SK-N-SH treated with all-trans-retinoic acid at 6 μM for 48 hours (cell line): Measurements from ENCODE around the gene HCFC1R1.

Experiments used
- ATAC-seq: fragments of 200-7000 bp; cut with Tn5 transposase; 3 replicates; pipeline ENCODE4 v1.9.1; 2020; ENCODE audit warnings: mild to moderate bottlenecking, moderate library complexity
- ARNTL ChIP-seq: fragments of 450-650 bp; formaldehyde crosslinking; IDR thresholded peaks from 2 replicates; pipeline ENCODE4 v1.5.0; 2020; ENCODE audit warnings: low read depth, mild to moderate bottlenecking, moderate library complexity, borderline replicate concordance
- BACH2 ChIP-seq: fragments of 250-450 bp; sonication (Bioruptor Pico); IDR thresholded peaks from 2 replicates; pipeline ENCODE4 v1.9.0; 2021; ENCODE audit warnings: mild to moderate bottlenecking, borderline replicate concordance
- ESRRG ChIP-seq: fragments of 250-450 bp; sonication (Bioruptor Pico); IDR thresholded peaks from 2 replicates; pipeline ENCODE4 v1.6.1; 2021; ENCODE audit warnings: mild to moderate bottlenecking
- GLIS3 ChIP-seq: fragments of 250-450 bp; sonication (Bioruptor Pico); IDR thresholded peaks from 2 replicates; pipeline ENCODE4 v1.5.0; 2020; ENCODE audit warnings: mild to moderate bottlenecking, moderate library complexity
- OSR1 ChIP-seq: fragments of 250-450 bp; sonication (Bioruptor Pico); IDR thresholded peaks from 2 replicates; pipeline ENCODE4 v1.8.0; 2022; ENCODE audit warnings: moderate library complexity, mild to moderate bottlenecking, inconsistent platforms
- PPARA ChIP-seq: fragments of 250-450 bp; sonication (Bioruptor Pico); IDR thresholded peaks from 2 replicates; pipeline ENCODE4 v1.5.0; 2020; ENCODE audit warnings: mild to moderate bottlenecking, borderline replicate concordance
- RARB ChIP-seq: fragments of 250-450 bp; sonication (Bioruptor Pico); IDR thresholded peaks from 2 replicates; pipeline ENCODE4 v1.8.0; 2021; ENCODE audit warnings: mild to moderate bottlenecking, moderate library complexity
- SNAI2 ChIP-seq: fragments of 250-450 bp; sonication (Bioruptor Pico); IDR thresholded peaks from 2 replicates; pipeline ENCODE4 v1.5.0; 2020; ENCODE audit warnings: mild to moderate bottlenecking, moderate library complexity
- TCF4 ChIP-seq: fragments of 250-450 bp; sonication (Bioruptor Pico); IDR thresholded peaks from 2 replicates; pipeline ENCODE4 v1.8.0; 2021; ENCODE audit warnings: mild to moderate bottlenecking, moderate library complexity, borderline replicate concordance
- TOX ChIP-seq: fragments of 250-450 bp; sonication (Bioruptor Pico); IDR thresholded peaks from 2 replicates; pipeline ENCODE4 v1.8.0; 2021; ENCODE audit warnings: mild to moderate bottlenecking, moderate library complexity, borderline replicate concordance
- TSHZ2 ChIP-seq: fragments of 250-450 bp; sonication (Bioruptor Pico); IDR thresholded peaks from 2 replicates; pipeline ENCODE4 v1.5.0; 2020; ENCODE audit warnings: mild to moderate bottlenecking, moderate library complexity
- ZC3H10 ChIP-seq: fragments of 250-450 bp; sonication (Bioruptor Pico); IDR thresholded peaks from 2 replicates; pipeline ENCODE4 v1.5.1; 2021; ENCODE audit warnings: mild to moderate bottlenecking, moderate library complexity
- ZFP3 ChIP-seq: fragments of 250-450 bp; sonication (Bioruptor Pico); IDR thresholded peaks from 2 replicates; pipeline ENCODE4 v1.5.0; 2020; ENCODE audit warnings: mild to moderate bottlenecking, moderate library complexity
- ZFP30 ChIP-seq: fragments of 450-650 bp; formaldehyde crosslinking; IDR thresholded peaks from 2 replicates; pipeline ENCODE4 v1.5.0; 2022; ENCODE audit warnings: mild to moderate bottlenecking, moderate library complexity
- ZNF565 ChIP-seq: fragments of 450-650 bp; formaldehyde crosslinking; conservative IDR thresholded peaks from 2 replicates; pipeline ENCODE4 v1.5.0; 2020; ENCODE audit warnings: low read depth, mild to moderate bottlenecking, moderate library complexity
- ZNF70 ChIP-seq: fragments of 450-650 bp; formaldehyde crosslinking; IDR thresholded peaks from 2 replicates; pipeline ENCODE4 v1.5.0; 2020; ENCODE audit warnings: mild to moderate bottlenecking, moderate library complexity
- ZNF8 ChIP-seq: fragments of 450-650 bp; formaldehyde crosslinking; IDR thresholded peaks from 2 replicates; pipeline ENCODE4 v1.5.0; 2020; ENCODE audit warnings: mild to moderate bottlenecking, moderate library complexity
- TF ChIP-seq, protein P1 (sequence below): fragments of 250-450 bp; sonication (Bioruptor Pico); IDR thresholded peaks from 2 replicates; pipeline ENCODE4 v1.8.0; 2020; ENCODE audit warnings: mild to moderate bottlenecking, moderate library complexity, borderline replicate concordance
- TF ChIP-seq, protein P2 (sequence below): fragments of 250-450 bp; sonication (Bioruptor Pico); IDR thresholded peaks from 2 replicates; pipeline ENCODE4 v1.5.1; 2020; ENCODE audit warnings: low read depth, mild to moderate bottlenecking, moderate library complexity
- TF ChIP-seq, protein P3 (sequence below): fragments of 250-450 bp; sonication (Bioruptor Pico); IDR thresholded peaks from 2 replicates; pipeline ENCODE4 v1.5.1; 2021; ENCODE audit warnings: mild to moderate bottlenecking, moderate library complexity
- TF ChIP-seq, protein P4 (sequence below): fragments of 250-450 bp; sonication (Bioruptor Pico); IDR thresholded peaks from 2 replicates; pipeline ENCODE4 v1.8.0; 2021; ENCODE audit warnings: low read depth, mild to moderate bottlenecking, moderate library complexity, borderline replicate concordance

Gene HCFC1R1

GRCh38 chr16:3007957-3008689 is 15.6 kb downstream of the HCFC1R1 start:
- no peak for ATAC-seq

GRCh38 chr16:3007059-3007956 is 16.4 kb downstream of the HCFC1R1 start:
- TF ChIP-seq TSHZ2 = no peak
- no peak for TF ChIP-seq ESRRG
- TF ChIP-seq, all 23 proteins: peak for 0
- ATAC-seq = no peak

More at GRCh38 chr16:3007957-3008689, 15.6 kb downstream of the HCFC1R1 start:
- no peak for TF ChIP-seq RARB (CRISPR knock-in tag)
- TF ChIP-seq ZC3H10 (CRISPR knock-in tag) = no peak
- no peak for TF ChIP-seq ZNF8 (CRISPR knock-in tag)
- TF ChIP-seq OSR1 (CRISPR knock-in tag) = no peak

DNA sequence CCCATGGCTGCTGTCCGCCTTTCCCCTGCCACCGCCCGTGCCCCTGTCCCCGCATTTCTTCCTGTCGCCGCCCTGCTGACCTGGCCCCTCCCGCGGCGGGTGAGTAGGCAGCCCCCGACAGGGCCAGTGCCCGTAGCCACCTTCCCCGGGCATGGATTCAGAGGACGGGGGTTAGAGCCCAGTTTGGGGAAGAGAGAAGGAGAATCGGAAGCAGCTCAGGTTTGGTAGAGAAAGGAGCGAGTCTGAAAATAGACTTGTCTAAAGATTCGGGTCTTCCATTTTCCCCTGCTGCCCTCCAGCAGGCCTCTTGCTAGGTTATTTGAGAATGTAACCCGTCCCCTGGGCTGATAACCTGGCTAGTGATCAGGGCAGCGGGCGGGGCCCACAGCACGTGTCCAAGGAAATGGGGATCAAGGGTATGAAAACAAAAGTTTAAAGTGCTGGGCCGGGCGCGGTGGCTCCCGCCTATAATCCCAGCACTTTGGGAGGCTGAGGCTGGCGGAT is 18.9 kb downstream of the HCFC1R1 start:
- TF ChIP-seq PPARA (CRISPR knock-in tag) (no peak), TOX (no peak), SNAI2 (no peak), ZFP30 (CRISPR knock-in tag) (no peak), OSR1 (CRISPR knock-in tag) (no peak)
- TF ChIP-seq, protein P1, sequence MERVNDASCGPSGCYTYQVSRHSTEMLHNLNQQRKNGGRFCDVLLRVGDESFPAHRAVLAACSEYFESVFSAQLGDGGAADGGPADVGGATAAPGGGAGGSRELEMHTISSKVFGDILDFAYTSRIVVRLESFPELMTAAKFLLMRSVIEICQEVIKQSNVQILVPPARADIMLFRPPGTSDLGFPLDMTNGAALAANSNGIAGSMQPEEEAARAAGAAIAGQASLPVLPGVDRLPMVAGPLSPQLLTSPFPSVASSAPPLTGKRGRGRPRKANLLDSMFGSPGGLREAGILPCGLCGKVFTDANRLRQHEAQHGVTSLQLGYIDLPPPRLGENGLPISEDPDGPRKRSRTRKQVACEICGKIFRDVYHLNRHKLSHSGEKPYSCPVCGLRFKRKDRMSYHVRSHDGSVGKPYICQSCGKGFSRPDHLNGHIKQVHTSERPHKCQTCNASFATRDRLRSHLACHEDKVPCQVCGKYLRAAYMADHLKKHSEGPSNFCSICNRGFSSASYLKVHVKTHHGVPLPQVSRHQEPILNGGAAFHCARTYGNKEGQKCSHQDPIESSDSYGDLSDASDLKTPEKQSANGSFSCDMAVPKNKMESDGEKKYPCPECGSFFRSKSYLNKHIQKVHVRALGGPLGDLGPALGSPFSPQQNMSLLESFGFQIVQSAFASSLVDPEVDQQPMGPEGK (CRISPR knock-in tag) = no peak
- TF ChIP-seq, protein P2, sequence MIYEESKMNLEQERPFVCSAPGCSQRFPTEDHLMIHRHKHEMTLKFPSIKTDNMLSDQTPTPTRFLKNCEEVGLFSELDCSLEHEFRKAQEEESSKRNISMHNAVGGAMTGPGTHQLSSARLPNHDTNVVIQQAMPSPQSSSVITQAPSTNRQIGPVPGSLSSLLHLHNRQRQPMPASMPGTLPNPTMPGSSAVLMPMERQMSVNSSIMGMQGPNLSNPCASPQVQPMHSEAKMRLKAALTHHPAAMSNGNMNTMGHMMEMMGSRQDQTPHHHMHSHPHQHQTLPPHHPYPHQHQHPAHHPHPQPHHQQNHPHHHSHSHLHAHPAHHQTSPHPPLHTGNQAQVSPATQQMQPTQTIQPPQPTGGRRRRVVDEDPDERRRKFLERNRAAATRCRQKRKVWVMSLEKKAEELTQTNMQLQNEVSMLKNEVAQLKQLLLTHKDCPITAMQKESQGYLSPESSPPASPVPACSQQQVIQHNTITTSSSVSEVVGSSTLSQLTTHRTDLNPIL = no peak
- ATAC-seq = no peak

DNA sequence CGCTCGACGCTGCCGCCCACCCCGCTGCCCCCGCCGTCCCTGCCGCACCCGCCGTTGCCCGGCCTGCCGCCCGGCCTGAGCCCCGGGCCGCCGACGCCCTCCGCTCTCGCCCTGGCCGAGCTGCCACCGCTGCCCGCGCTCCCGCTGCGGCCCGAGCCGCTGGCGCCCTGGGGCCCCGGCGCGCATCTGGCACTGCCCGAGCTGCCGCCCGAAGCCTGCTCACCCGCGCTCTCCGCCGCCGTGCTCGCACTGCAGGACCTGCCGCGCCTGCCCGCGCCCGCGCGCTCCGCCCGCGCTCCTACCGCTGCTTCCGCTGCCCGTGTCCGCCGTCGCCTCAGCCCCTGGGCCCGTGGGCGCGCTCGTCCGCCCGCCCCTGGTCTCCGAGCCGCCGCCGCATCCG is 19.4 kb downstream of the HCFC1R1 start:
- no peak for ATAC-seq
- no peak for TF ChIP-seq ZNF8 (CRISPR knock-in tag)
- TF ChIP-seq, protein P1 (CRISPR knock-in tag) = no peak
- no peak for TF ChIP-seq TOX
- TF ChIP-seq, protein P3, sequence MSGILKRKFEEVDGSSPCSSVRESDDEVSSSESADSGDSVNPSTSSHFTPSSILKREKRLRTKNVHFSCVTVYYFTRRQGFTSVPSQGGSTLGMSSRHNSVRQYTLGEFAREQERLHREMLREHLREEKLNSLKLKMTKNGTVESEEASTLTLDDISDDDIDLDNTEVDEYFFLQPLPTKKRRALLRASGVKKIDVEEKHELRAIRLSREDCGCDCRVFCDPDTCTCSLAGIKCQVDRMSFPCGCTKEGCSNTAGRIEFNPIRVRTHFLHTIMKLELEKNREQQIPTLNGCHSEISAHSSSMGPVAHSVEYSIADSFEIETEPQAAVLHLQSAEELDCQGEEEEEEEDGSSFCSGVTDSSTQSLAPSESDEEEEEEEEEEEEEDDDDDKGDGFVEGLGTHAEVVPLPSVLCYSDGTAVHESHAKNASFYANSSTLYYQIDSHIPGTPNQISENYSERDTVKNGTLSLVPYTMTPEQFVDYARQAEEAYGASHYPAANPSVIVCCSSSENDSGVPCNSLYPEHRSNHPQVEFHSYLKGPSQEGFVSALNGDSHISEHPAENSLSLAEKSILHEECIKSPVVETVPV = no peak
- TF ChIP-seq OSR1 (CRISPR knock-in tag) = no peak
- TF ChIP-seq PPARA (CRISPR knock-in tag) = no peak
- no peak for TF ChIP-seq ZFP30 (CRISPR knock-in tag)
- TF ChIP-seq TCF4 (CRISPR knock-in tag) = no peak
- TF ChIP-seq ZFP3 (CRISPR knock-in tag) = no peak
- TF ChIP-seq ZC3H10 (CRISPR knock-in tag) = no peak
- TF ChIP-seq ARNTL (CRISPR knock-in tag) = no peak
- TF ChIP-seq BACH2 (CRISPR knock-in tag) = no peak
- TF ChIP-seq RARB (CRISPR knock-in tag) = no peak
- TF ChIP-seq, protein P2 = no peak
- TF ChIP-seq, protein P4, sequence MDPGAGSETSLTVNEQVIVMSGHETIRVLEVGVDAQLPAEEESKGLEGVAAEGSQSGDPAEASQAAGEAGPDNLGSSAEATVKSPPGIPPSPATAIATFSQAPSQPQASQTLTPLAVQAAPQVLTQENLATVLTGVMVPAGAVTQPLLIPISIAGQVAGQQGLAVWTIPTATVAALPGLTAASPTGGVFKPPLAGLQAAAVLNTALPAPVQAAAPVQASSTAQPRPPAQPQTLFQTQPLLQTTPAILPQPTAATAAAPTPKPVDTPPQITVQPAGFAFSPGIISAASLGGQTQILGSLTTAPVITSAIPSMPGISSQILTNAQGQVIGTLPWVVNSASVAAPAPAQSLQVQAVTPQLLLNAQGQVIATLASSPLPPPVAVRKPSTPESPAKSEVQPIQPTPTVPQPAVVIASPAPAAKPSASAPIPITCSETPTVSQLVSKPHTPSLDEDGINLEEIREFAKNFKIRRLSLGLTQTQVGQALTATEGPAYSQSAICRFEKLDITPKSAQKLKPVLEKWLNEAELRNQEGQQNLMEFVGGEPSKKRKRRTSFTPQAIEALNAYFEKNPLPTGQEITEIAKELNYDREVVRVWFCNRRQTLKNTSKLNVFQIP (CRISPR knock-in tag) = no peak
- TF ChIP-seq ZNF565 (CRISPR knock-in tag) = no peak
- TF ChIP-seq GLIS3 (CRISPR knock-in tag) = no peak
- no peak for TF ChIP-seq ZNF70 (CRISPR knock-in tag)
- TF ChIP-seq ESRRG = no peak
